SK-N-MC (cell line): ENCODE results near the gene VSIG10L2.

ENCODE experiments used
- EZH2 ChIP-seq: fragments of 200-600 bp; sonication (generic); IDR thresholded peaks from one replicate; pipeline ENCODE4 v1.6.1; 2017; ENCODE audit warnings: antibody characterized with exemption
- POLR2AphosphoS5 ChIP-seq: IDR thresholded peaks from 2 replicates; pipeline ENCODE4 v1.6.1; 2012; ENCODE audit warnings: mild to moderate bottlenecking, low read depth, low read length, borderline replicate concordance

- TF ChIP-seq EZH2 (no peak), POLR2AphosphoS5 (no peak)
Observed at GRCh38 chr11:125933030-125933813, 12.6 kb upstream of the VSIG10L2 start.
